CD14-positive monocyte (primary cell): ENCODE data around the gene TFG. TPM values are rescaled to one million over a fixed set of nuclear protein-coding genes. Genes with fewer than 3 reads are reported as not detected.
"Not testable (repeated sequence)": the region's sequence is repeated elsewhere in the genome, so short reads cannot be mapped to it uniquely, and the experiment has no call there.

Source experiments
- DNase-seq, 3 donors: peaks; one replicate each; pipeline ENCODE4 v3.0.0-alpha.2; 2011 to 2022
- H2AFZ ChIP-seq: 2 replicates; pipeline ENCODE4 v1.6.0; 2012; ENCODE audit warnings: mild to moderate bottlenecking, low read depth, low read length, inconsistent platforms; ENCODE audit not compliant: insufficient read depth, poor library complexity, severe bottlenecking
- H3K27ac ChIP-seq, 2 donors: 1 replicate in 1 of 2; 2 replicates in 1 of 2; pipeline ENCODE4 v1.5.1; 2012 to 2013; ENCODE audit warnings: low read length in 2 of 2, control low read depth in 1 of 2, inconsistent platforms in 1 of 2, low read depth in 1 of 2, mild to moderate bottlenecking in 1 of 2
- H3K27me3 ChIP-seq, 2 donors: one replicate each; pipeline versions ENCODE4 v1.6.0 to v1.6.1; 2011 to 2013; ENCODE audit warnings: low read length in 2 of 2; ENCODE audit not compliant: control insufficient read depth in 2 of 2, insufficient read depth in 2 of 2
- H3K36me3 ChIP-seq, 2 donors: replicated peaks in 1 of 2; 1 replicate in 1 of 2; 2 replicates in 1 of 2; pipeline versions ENCODE4 v1.5.1 to v1.6.1; 2012 to 2013; ENCODE audit warnings: low read length in 2 of 2, control low read depth in 1 of 2, inconsistent platforms in 1 of 2, mild to moderate bottlenecking in 1 of 2; ENCODE audit not compliant: insufficient read depth in 2 of 2, control insufficient read depth in 1 of 2
- H3K4me1 ChIP-seq, 2 donors: 1 replicate in 1 of 2; 2 replicates in 1 of 2; pipeline versions ENCODE4 v1.5.1 to v1.6.1; 2012 to 2013; ENCODE audit warnings: low read length in 2 of 2, control low read depth in 1 of 2, inconsistent platforms in 1 of 2, mild to moderate bottlenecking in 1 of 2, moderate library complexity in 1 of 2; ENCODE audit not compliant: insufficient read depth in 2 of 2, control insufficient read depth in 1 of 2
- H3K4me2 ChIP-seq: replicated peaks from 2 replicates; pipeline ENCODE3; 2012; ENCODE audit warnings: low read length, moderate library complexity, mild to moderate bottlenecking; ENCODE audit not compliant: poor library complexity, severe bottlenecking; ENCODE audit errors: extremely low read depth
- H3K4me3 ChIP-seq, 3 experiments: fragments of 200-600 bp in 1 of 3; sonication (generic) in 1 of 3; replicated peaks in 1 of 3; 1 replicate in 2 of 3; 2 replicates in 1 of 3; pipeline ENCODE4 v1.5.1; 2011 to 2013; ENCODE audit warnings: low read length in 3 of 3, mild to moderate bottlenecking in 3 of 3, control low read depth in 2 of 3, low read depth in 2 of 3, inconsistent platforms in 1 of 3, moderate library complexity in 1 of 3
- H3K79me2 ChIP-seq: 2 replicates; pipeline ENCODE4 v1.6.0; 2012; ENCODE audit warnings: mild to moderate bottlenecking, control low read depth, inconsistent platforms, low read length, moderate library complexity; ENCODE audit not compliant: insufficient read depth
- H3K9ac ChIP-seq: 2 replicates; pipeline ENCODE4 v1.6.0; 2017; ENCODE audit warnings: low read length, mild to moderate bottlenecking; ENCODE audit not compliant: insufficient read depth, poor library complexity, severe bottlenecking
- H3K9me3 ChIP-seq, 2 donors: replicated peaks in 1 of 2; 1 replicate in 1 of 2; 2 replicates in 1 of 2; pipeline versions ENCODE4 v1.5.1 to v1.6.1; 2012 to 2013; ENCODE audit warnings: low read length in 2 of 2, control low read depth in 1 of 2; ENCODE audit not compliant: control insufficient read depth in 1 of 2, insufficient read depth in 1 of 2
- H4K20me1 ChIP-seq: 2 replicates; pipeline ENCODE4 v1.6.0; 2012; ENCODE audit warnings: mild to moderate bottlenecking, low read length, control low read depth, moderate library complexity; ENCODE audit not compliant: insufficient read depth
- H3K27ac Mint-ChIP-seq, 7 donors: one replicate each; pipeline ENCODE4 v1.8.0; 2020; ENCODE audit warnings: mild to moderate bottlenecking in 7 of 7, mixed read lengths in 7 of 7, moderate library complexity in 6 of 7, inconsistent platforms in 2 of 7
- H3K27me3 Mint-ChIP-seq, 3 donors: one replicate each; pipeline ENCODE4 v1.8.0; 2021 to 2022; ENCODE audit warnings: low read depth in 3 of 3, mild to moderate bottlenecking in 3 of 3, mixed read lengths in 3 of 3, moderate library complexity in 3 of 3, inconsistent platforms in 1 of 3
- H3K36me3 Mint-ChIP-seq, 2 donors: one replicate each; pipeline ENCODE4 v1.8.0; 2020; ENCODE audit warnings: mixed read lengths in 2 of 2, inconsistent platforms in 1 of 2, mild to moderate bottlenecking in 1 of 2
- H3K4me1 Mint-ChIP-seq: one replicate; pipeline ENCODE4 v1.8.0; 2020; ENCODE audit warnings: mild to moderate bottlenecking, mixed read lengths
- H3K4me3 Mint-ChIP-seq, 2 donors: one replicate each; pipeline ENCODE4 v1.8.0; 2020; ENCODE audit warnings: mild to moderate bottlenecking in 2 of 2, mixed read lengths in 2 of 2, moderate library complexity in 1 of 2
- H3K9me3 Mint-ChIP-seq, 7 donors: one replicate each; pipeline ENCODE4 v1.8.0; 2020 to 2022; ENCODE audit warnings: mixed read lengths in 7 of 7, mild to moderate bottlenecking in 6 of 7, moderate library complexity in 6 of 7, inconsistent platforms in 2 of 7
- CTCF ChIP-seq: fragments of 200-600 bp; IDR thresholded peaks from one replicate; pipeline ENCODE4 v1.8.0; 2022; ENCODE audit warnings: antibody characterized with exemption, mild to moderate bottlenecking
- WGBS: methylation state at CpG from one replicate; pipeline ENCODE4 v1.1.5; 2013; ENCODE audit warnings: missing lambda C conversion rate; ENCODE audit not compliant: insufficient coverage; 5-methylcytosine and 5-hydroxymethylcytosine counted together
- intact Hi-C, 2 donors: fragments of 100-400 bp; cut with micrococcal nuclease; formaldehyde crosslinking; loops; one replicate each; pipeline versions ENCODE4 v1.15.0 to v1.15.1; 2023
- polyA plus RNA-seq, 3 donors: library from polyadenylated mRNA; depleted of rRNA in 1 of 3; unstranded in 2 of 3; stranded (reverse) in 1 of 3; fragments of 300-500 nt in 2 of 3; fragments of >200 nt in 1 of 3; fragmentation: Illumina TruSeq in 2 of 3; gene quantifications; 1 replicate in 2 of 3; 2 replicates in 1 of 3; pipeline ENCODE4 v1.2.3, GENCODE V29; 2012 to 2021

Gene TFG
- polyA plus RNA-seq, 3 donors, result 37.9 to 51.2 (median 44.8) TPM

GRCh38 chr3:100662113-100662823 lies 47.0 kb upstream of the TFG start:
- Histone ChIP-seq H3K4me2 (no peak overlapping the region), H3K9me3 (no peaks in the 10 kb centered on the region), H3K27me3 (no peaks in the 10 kb centered on the region), H3K36me3 (no peaks in the 10 kb centered on the region), H4K20me1 (no peaks in the 10 kb centered on the region), H3K9ac (no peak overlapping the region), H3K27ac (no peak overlapping the region), H2AFZ (no peak overlapping the region), H3K4me1 (no peaks in the 10 kb centered on the region), H3K4me3 (no peak overlapping the region), H3K79me2 (no peaks in the 10 kb centered on the region)
- no peak for TF ChIP-seq CTCF
- no CpG with 5 or more reads among the region's 2 CpGs for WGBS
- peaks cover 0 to 5% (median 0%) of the 10 kb centered on the region in 3 donors for H3K27me3 Mint-ChIP-seq
- H3K4me3 Mint-ChIP-seq, result no peak overlapping the region
- H3K36me3 Mint-ChIP-seq, result no peaks in the 10 kb centered on the region
- peaks cover 21% of the 10 kb centered on the region for H3K4me1 Mint-ChIP-seq
- intact Hi-C loops, result no loop called here
- H3K27ac Mint-ChIP-seq, result no peak overlapping the region
- DNase-seq, result no peak
- no peaks in the 10 kb centered on the region for H3K9me3 Mint-ChIP-seq

GRCh38 chr3:100665230-100665629 lies 44.1 kb upstream of the TFG start:
- Mint-ChIP-seq H3K4me3 (peak overlapping the region in 1 of 2 donors; percentile 76), H3K9me3 (peaks cover 0 to 7% (median 3%) of the 10 kb centered on the region in 7 donors), H3K27ac (no peak overlapping the region), H3K27me3 (peaks cover 0 to 5% (median 0%) of the 10 kb centered on the region in 3 donors), H3K4me1 (peaks cover 21% of the 10 kb centered on the region), H3K36me3 (no peaks in the 10 kb centered on the region)
- Histone ChIP-seq H2AFZ (peak overlapping the region; percentile 30), H3K79me2 (no peaks in the 10 kb centered on the region), H4K20me1 (no peaks in the 10 kb centered on the region), H3K4me3 (no peak overlapping the region), H3K9me3 (no peaks in the 10 kb centered on the region), H3K27me3 (no peaks in the 10 kb centered on the region), H3K4me2 (no peak overlapping the region), H3K36me3 (no peaks in the 10 kb centered on the region), H3K9ac (no peak overlapping the region), H3K4me1 (no peaks in the 10 kb centered on the region), H3K27ac (no peak overlapping the region)
- WGBS, result no CpG with 5 or more reads among the region's 7 CpGs
- no peak for TF ChIP-seq CTCF
- DNase-seq, result no peak
- intact Hi-C loops, result no loop called here

GRCh38 chr3:100666699-100667098 lies 42.6 kb upstream of the TFG start:
- H2AFZ ChIP-seq, H3K79me2 ChIP-seq, H3K4me3 ChIP-seq, H3K27ac Mint-ChIP-seq, H3K36me3 Mint-ChIP-seq, H3K27me3 Mint-ChIP-seq, H4K20me1 ChIP-seq, H3K27me3 ChIP-seq, H3K4me2 ChIP-seq, H3K9ac ChIP-seq, H3K9me3 ChIP-seq, H3K4me1 ChIP-seq, DNase-seq, H3K4me3 Mint-ChIP-seq, intact Hi-C loops, H3K36me3 ChIP-seq, H3K27ac ChIP-seq: not testable (repeated sequence)
- peaks cover 5 to 17% (median 10%) of the 10 kb centered on the region in 7 donors for H3K9me3 Mint-ChIP-seq
- peaks cover 21% of the 10 kb centered on the region for H3K4me1 Mint-ChIP-seq
- no CpG with 5 or more reads among the region's 6 CpGs for WGBS
